HepG2 (cell line): ENCODE measurements around the gene PA2G4. TPM values are rescaled to one million over a fixed set of nuclear protein-coding genes. Genes with fewer than 3 reads are reported as not detected.
A peak's percentile ranks its signal among the peaks of the same experiment; 100 is the strongest.

Experiments
- ARNTL ChIP-seq: sonication (generic); formaldehyde crosslinking; IDR thresholded peaks from 2 replicates; pipeline ENCODE4 v1.4.0; 2020; ENCODE audit warnings: mild to moderate bottlenecking, missing genetic modification reagents
- ATF7-NPFF ChIP-seq: sonication (generic); formaldehyde crosslinking; IDR thresholded peaks from 2 replicates; pipeline ENCODE4 v1.8.1; 2023; ENCODE audit warnings: mild to moderate bottlenecking, low read depth, missing genetic modification reagents, moderate library complexity
- FOXA3 ChIP-seq: IDR thresholded peaks from 2 replicates; pipeline ENCODE4 v1.6.1; 2016; ENCODE audit warnings: missing genetic modification reagents, missing compliant biosample characterization
- GATAD1 ChIP-seq: IDR thresholded peaks from 2 replicates; pipeline ENCODE4 v1.6.1; 2016; ENCODE audit warnings: missing genetic modification reagents, missing compliant biosample characterization
- GLI4 ChIP-seq: sonication (generic); formaldehyde crosslinking; IDR thresholded peaks from 2 replicates; pipeline ENCODE4 v1.5.1; 2020; ENCODE audit warnings: missing genetic modification reagents, mild to moderate bottlenecking, moderate library complexity, borderline replicate concordance
- GMEB1 ChIP-seq: sonication (generic); formaldehyde crosslinking; IDR thresholded peaks from 2 replicates; pipeline ENCODE4 v1.5.1; 2020; ENCODE audit warnings: missing genetic modification reagents, mild to moderate bottlenecking, borderline replicate concordance
- GRHL1 ChIP-seq: sonication (generic); formaldehyde crosslinking; conservative IDR thresholded peaks from 2 replicates; pipeline ENCODE4 v1.8.0; 2022; ENCODE audit warnings: missing genetic modification reagents
- MED1 ChIP-seq: sonication (generic); formaldehyde crosslinking; IDR thresholded peaks from 2 replicates; pipeline ENCODE4 v1.4.0; 2020; ENCODE audit warnings: missing genetic modification reagents
- NRL ChIP-seq: sonication (generic); formaldehyde crosslinking; IDR thresholded peaks from 2 replicates; pipeline ENCODE4 v1.5.0; 2020; ENCODE audit warnings: missing genetic modification reagents, mild to moderate bottlenecking, moderate library complexity, borderline replicate concordance
- PCBP1 ChIP-seq: fragments of 200-400 bp; formaldehyde crosslinking; IDR thresholded peaks from 2 replicates; pipeline ENCODE4 v1.6.1; 2017; ENCODE audit warnings: mild to moderate bottlenecking, low read depth, low read length, borderline replicate concordance
- POLR2AphosphoS5 ChIP-seq: IDR thresholded peaks from 2 replicates; pipeline ENCODE4 v1.6.1; 2012; ENCODE audit warnings: low read depth, low read length
- RFXAP ChIP-seq: sonication (generic); formaldehyde crosslinking; IDR thresholded peaks from 2 replicates; pipeline ENCODE4 v1.4.0; 2020; ENCODE audit warnings: missing genetic modification reagents, borderline replicate concordance
- ZBTB10 ChIP-seq: sonication (generic); formaldehyde crosslinking; IDR thresholded peaks from 2 replicates; pipeline ENCODE4 v1.4.0; 2020; ENCODE audit warnings: missing genetic modification reagents, borderline replicate concordance
- ZNF430 ChIP-seq: sonication (generic); formaldehyde crosslinking; IDR thresholded peaks from 2 replicates; pipeline ENCODE4 v1.9.0; 2021; ENCODE audit warnings: mild to moderate bottlenecking, missing genetic modification reagents
- ZNF710 ChIP-seq: sonication (generic); formaldehyde crosslinking; IDR thresholded peaks from 2 replicates; pipeline ENCODE4 v1.5.0; 2020; ENCODE audit warnings: mild to moderate bottlenecking, missing genetic modification reagents, borderline replicate concordance
- polyA plus RNA-seq, 8 experiments: library from polyadenylated mRNA; depleted of rRNA in 3 of 8; stranded (reverse) in 7 of 8; unstranded in 1 of 8; fragments of >200 nt; fragmentation: Illumina TruSeq in 4 of 8; extraction: Trizol in 4 of 8; gene quantifications; 2 replicates each; pipeline versions ENCODE4 v1.2.1 to v1.2.3, GENCODE V29; 2011 to 2016; ENCODE audit warnings: low read depth in 4 of 8, missing spikeins in 1 of 8, mixed read lengths in 1 of 8; ENCODE audit not compliant: insufficient read depth in 1 of 8
- total RNA-seq, 5 experiments: library from RNA; depleted of rRNA; stranded (reverse); fragments of >200 nt; fragmentation: Illumina TruSeq; extraction: Trizol; gene quantifications; 2 replicates each; pipeline ENCODE4 v1.2.3, GENCODE V29; 2016; ENCODE audit warnings: low read depth in 1 of 5

PA2G4 gene
- total and polyA plus RNA-seq, 2 of the 13 experiments (the other 11 are each of a cell fraction or from before 2014, with no cell fraction given), result 147 to 240 TPM

GRCh38 chr12:56104109-56104814, at the start of gene PA2G4 (continued):
- no peak; the same call in 1 of the 2 replicates for TF ChIP-seq ZNF710
- no peak; the same call in 1 of the 2 replicates for TF ChIP-seq GLI4 (CRISPR knock-in tag)
- peak; percentile 12; the same call in 1 of the 2 replicates for TF ChIP-seq GRHL1 (CRISPR knock-in tag)
- no peak for TF ChIP-seq ZBTB10 (CRISPR knock-in tag)
- peak; percentile 87 for TF ChIP-seq PCBP1
- TF ChIP-seq ARNTL (CRISPR knock-in tag), result peak; percentile 75
- peak; percentile 95 for TF ChIP-seq GMEB1 (CRISPR knock-in tag)
- TF ChIP-seq GATAD1, result peak; percentile 90
- TF ChIP-seq ATF7-NPFF, result peak; percentile 89
- TF ChIP-seq MED1 (CRISPR knock-in tag), result peak; percentile 78
- peak; percentile 68 for TF ChIP-seq FOXA3
- TF ChIP-seq NRL (CRISPR knock-in tag), result peak; percentile 77
- no peak; the same call in 1 of the 2 replicates for TF ChIP-seq POLR2AphosphoS5
- TF ChIP-seq RFXAP (CRISPR knock-in tag), result peak; percentile 75; the same call in 1 of the 2 replicates
- TF ChIP-seq ZNF430 (CRISPR knock-in tag), result peak; percentile 69
